Right lobe of liver (tissue), 4 donors: ENCODE measurements around the gene TRMT1.

Experiments
- CTCF ChIP-seq, 4 donors: fragments of 200-600 bp in 3 of 4; fragments of 450-650 bp in 1 of 4; IDR thresholded peaks; one replicate each; pipeline versions ENCODE4 v1.5.1 to v1.8.0; 2016 to 2022; ENCODE audit warnings: antibody characterized with exemption in 4 of 4, mild to moderate bottlenecking in 2 of 4
- POLR2A ChIP-seq: fragments of 450-650 bp; IDR thresholded peaks from one replicate; pipeline ENCODE4 v1.6.1; 2017; ENCODE audit warnings: antibody characterized with exemption, mild to moderate bottlenecking
- donor health status: DM: no; HTN: no; CAD: no.
- donor health status: DM: no; HTN: no; CAD: no.
- donor health status: DM: no; HTN: yes; CAD: no.

- no peak for TF ChIP-seq CTCF (IDR thresholded peaks at IDR 0.05)
- no peak for TF ChIP-seq POLR2A
Measured at GRCh38 chr19:13057147-13057572, 59.4 kb downstream of the TRMT1 start.
